GM19025 (cell line): Measurements from ENCODE around the gene ANKRD55.
"Not testable (repeated sequence)": the region's sequence is repeated elsewhere in the genome, so short reads cannot be mapped to it uniquely, and the experiment has no call there.

ENCODE experiments used
- ATAC-seq: cut with Tn5 transposase; IDR thresholded peaks from one replicate; pipeline ENCODE4 v1.9.1; 2021; ENCODE audit warnings: mild to moderate bottlenecking, low read depth, moderate library complexity; ENCODE audit not compliant: unreplicated experiment

Gene ANKRD55

GRCh38 chr5:56211298-56211865, 21.7 kb downstream of the ANKRD55 start:
- ATAC-seq: no peak

DNA sequence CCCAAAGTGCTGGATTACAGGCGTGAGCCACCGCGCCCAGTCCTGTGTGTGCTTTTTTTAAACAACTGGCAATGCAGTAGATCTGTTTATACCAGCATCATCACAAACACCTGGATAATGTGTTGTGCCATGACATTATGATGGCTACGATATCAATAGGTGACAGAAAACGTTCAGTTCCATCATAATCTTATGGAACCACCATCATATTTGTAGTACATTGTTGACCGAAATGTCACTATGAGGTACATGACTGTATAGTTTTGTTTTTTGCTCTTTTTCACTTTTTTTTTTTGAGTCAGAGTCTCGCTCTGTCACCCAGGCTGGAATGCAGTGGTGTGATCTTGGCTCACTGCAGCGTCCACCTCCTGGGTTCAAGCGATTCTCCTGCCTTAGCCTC, 24.4 kb downstream of the ANKRD55 start:
- no peak for ATAC-seq

- ATAC-seq: no peak
Measured at GRCh38 chr5:56207537-56207936, 25.6 kb downstream of the ANKRD55 start.

DNA sequence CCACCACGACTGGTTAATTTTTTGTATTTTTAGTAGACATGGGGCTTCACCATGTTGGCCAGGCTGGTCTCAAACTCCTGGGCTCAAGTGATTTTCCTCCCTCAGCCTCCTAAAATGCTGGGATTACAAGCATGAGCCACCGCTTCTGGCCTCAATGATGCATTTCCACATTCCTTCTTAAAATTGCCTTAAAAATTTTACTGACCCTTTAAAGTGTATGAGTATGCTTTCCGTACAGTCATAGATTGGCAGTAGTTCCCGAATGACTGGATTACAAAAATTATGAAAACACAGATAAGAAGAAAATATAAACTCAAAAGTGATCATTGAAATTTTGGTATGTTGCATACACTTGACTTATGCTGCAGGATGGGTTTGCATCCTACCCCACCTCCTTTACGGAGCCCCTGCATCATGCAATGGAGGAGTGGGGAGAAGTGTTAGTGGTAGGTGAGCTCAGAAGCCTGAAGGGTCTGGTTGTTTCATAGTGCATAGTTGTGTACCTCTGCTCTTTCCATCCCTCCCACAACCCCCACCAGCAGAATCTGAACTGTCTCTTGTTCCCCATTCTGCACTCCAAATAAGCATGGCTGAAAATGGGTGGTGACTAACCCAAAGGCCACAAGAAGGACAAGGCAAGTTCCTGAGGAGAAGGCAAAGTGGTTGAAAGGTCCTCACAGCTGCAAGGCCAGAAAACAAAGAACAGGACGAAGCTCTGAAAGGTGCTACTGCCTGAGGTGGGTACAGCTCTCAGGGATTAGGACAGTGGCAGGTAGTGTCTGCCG, 26.8 kb downstream of the ANKRD55 start:
- ATAC-seq: no peak

DNA sequence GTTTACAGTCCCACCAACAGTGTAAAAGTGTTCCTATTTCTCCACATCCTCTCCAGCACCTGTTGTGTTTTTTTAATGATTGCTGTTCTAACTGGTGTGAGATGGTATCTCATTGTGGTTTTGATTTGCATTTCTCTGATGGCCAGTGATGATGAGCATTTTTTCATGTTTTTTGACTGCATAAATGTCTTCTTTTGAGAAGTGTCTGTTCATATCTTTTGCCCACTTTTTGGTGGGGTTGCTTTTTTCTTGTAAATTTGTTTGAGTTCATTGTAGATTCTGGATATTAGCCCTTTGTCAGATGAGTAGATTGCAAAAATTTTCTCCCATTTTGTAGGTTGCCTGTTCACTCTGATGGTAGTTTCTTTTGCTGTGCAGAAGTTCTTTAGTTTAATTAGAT, 29.2 kb downstream of the ANKRD55 start:
- ATAC-seq: not testable (repeated sequence)

DNA sequence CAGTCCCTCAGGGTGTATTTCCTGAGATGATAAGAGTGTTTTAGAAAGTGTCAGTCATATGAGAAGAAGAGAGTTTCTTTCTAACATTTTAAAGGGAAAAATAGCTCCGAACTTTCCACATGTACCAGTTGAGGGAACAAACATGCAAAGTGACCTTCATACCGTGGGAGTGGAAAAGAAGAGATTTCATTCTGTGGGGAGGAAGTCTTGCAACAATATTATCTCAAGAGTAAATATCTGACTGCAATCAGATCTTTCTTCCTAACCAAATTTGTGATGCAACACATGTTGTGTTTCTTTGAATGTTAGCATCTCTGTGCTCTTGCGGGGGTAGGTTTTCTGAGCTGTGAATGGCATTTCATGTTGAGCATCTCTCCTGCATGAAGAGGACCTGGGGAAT, 30.6 kb downstream of the ANKRD55 start:
- no peak for ATAC-seq

DNA sequence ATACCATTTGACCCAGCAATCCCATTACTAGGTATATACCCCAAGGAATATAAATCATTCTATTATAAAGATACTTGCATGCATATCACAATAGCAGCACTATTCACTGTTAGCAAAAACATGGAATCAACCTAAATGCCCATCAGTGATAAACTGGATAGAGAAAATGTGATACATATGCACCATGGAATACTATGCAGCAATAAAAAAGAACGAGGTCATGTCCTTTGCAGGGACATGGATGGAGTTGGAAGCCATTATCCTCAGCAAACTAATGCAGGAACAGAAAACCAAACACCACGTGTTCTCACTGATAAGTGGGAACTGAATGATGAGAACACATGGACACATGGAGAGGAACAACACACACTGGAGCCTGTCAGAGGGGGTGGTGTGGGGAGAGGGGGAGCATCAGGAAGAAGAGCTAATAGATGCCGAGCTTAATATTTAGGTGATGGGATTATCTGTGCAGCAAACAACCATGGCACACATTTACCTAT, 31.3 kb downstream of the ANKRD55 start:
- not testable (repeated sequence) for ATAC-seq

DNA sequence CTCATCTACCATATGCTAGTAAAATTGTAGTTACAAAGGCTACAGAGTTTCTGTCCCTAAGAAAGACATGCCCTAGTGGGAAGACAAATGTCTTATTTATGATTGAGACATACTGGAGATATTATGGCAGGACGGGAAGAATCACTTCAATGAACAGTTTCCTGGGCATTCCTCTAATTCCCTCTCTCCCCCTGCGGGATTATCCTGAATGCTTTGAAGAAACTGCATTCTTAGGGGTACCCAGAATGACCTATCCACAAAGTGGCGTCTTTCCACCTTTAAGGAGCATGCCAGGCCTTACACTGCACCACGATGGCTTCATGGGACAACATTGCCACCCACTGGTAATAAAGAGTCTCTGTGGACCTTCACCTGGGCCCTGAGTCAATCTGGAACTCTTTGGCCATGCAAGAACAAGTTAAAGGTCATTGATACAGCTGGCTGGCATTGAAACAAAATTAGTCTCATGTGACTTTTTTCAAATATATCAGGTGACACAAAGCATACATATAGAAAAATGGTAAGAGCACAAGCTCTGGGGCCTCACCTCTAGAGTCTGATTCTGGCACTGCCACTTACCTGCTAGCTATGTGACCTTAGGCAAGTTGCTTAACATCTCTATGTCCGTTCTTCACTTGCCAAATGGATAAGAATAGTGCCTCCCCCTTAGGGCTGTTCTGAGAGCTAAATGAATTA, 32.0 kb downstream of the ANKRD55 start:
- peak; percentile 92 for ATAC-seq

GRCh38 chr5:56195016-56195415, 38.1 kb downstream of the ANKRD55 start:
- no peak for ATAC-seq

GRCh38 chr5:56192246-56192645, 40.9 kb downstream of the ANKRD55 start:
- no peak for ATAC-seq

GRCh38 chr5:56191656-56192055, 41.5 kb downstream of the ANKRD55 start:
- ATAC-seq: no peak

- no peak for ATAC-seq
Measured at GRCh38 chr5:56190497-56190896, 42.6 kb downstream of the ANKRD55 start.

- no peak for ATAC-seq
Measured at GRCh38 chr5:56185768-56186311, 47.3 kb downstream of the ANKRD55 start.

- no peak for ATAC-seq
Measured at GRCh38 chr5:56183506-56183905, 49.6 kb downstream of the ANKRD55 start.

GRCh38 chr5:56179442-56179841, 53.7 kb downstream of the ANKRD55 start:
- ATAC-seq: no peak

DNA sequence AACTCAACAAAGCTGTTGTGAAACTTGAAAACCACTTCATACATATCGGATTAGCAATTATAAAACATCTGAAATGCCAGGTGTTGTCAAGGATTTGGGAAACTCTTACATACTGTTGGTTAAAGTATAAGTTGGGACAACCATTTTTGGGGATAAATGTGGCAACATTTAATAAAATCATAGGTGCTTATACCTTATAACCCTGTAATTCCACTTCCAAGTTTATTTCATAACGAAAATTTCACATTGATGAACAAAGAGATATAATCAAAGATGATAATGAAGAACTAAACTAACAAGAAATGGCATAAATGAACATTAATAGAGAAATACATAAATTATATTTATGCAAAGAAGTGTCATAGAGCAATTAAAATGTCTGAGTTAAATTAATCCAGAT, 54.3 kb downstream of the ANKRD55 start:
- no peak for ATAC-seq

- no peak for ATAC-seq
Measured at GRCh38 chr5:56176871-56177533, 56.1 kb downstream of the ANKRD55 start.

DNA sequence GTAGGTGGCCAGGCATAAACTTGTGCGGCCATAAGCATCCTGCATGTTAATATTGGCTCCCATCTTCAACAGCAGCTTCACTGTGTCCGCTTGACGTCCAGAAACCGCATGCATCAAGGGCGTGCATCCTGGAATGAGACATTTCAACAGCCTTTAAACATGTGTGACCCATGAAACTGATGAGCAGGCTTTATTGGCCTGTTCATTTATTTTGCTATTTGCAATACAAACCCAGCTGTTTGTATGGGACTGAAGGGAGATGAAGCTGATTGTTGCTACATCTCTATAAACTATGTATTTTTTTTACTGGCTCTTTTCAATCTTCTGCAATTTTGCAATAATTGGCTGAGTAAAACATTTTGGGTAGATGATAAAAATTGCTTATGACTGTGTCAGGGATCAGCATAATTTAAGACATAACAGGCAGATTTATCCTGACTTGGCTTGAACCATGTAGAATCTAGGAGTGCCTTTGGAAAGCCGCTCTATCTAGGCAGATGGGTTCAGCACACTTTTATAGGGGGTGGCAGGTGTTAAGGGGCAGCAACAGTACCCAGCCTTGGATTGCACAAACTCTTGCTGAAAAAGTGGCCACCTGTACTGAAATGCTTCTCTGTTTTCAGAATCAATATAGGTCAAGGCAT, 56.9 kb downstream of the ANKRD55 start:
- ATAC-seq: no peak

DNA sequence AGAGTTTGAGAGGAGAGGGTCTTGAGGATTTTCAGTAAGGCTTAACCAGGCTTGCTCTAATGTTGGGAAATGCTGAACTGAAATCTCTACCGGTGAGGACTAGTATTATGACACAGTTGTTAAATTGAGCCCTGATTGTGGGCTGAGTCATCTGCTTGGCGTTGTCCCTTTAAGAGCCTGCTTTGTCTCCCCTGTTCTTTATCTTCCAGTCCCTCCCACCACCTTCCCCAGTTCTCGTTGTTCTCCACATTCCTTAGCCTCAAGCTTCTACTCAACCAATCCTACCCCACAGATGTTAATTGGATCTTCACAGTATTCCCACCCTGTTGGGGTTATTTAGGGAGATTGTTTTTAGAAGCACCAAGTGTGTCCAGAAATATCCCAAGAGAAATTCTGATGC, 57.6 kb downstream of the ANKRD55 start:
- ATAC-seq: no peak

- no peak for ATAC-seq
Measured at GRCh38 chr5:56175021-56175420, 58.1 kb downstream of the ANKRD55 start.
